ENCODE measurements around the gene ZNF512.

Gene ZNF512

GRCh38 chr2:27638037-27638637, 55.3 kb downstream of the ZNF512 start:
- no peak for DNase-seq

GRCh38 chr2:27638709-27639108, 55.9 kb downstream of the ZNF512 start:
- DNase-seq, result no peak

- DNase-seq, result no peak
These were observed 57.9 kb downstream of the ZNF512 start for GRCh38 chr2:27640722-27641245.

- DNase-seq, result no peak
These were observed 62.4 kb downstream of the ZNF512 start for GRCh38 chr2:27645197-27645596.

- DNase-seq, result no peak
These were observed 64.4 kb downstream of the ZNF512 start for GRCh38 chr2:27647289-27647688.

- no peak for DNase-seq
These were observed 64.9 kb downstream of the ZNF512 start for GRCh38 chr2:27647737-27648136.

- DNase-seq, result no peak
These were observed 68.2 kb downstream of the ZNF512 start for GRCh38 chr2:27651056-27651455.

GRCh38 chr2:27652341-27652740, 69.5 kb downstream of the ZNF512 start:
- no peak for DNase-seq

GRCh38 chr2:27652790-27653189, 69.9 kb downstream of the ZNF512 start:
- no peak for DNase-seq

- no peak for DNase-seq
These were observed 70.6 kb downstream of the ZNF512 start for GRCh38 chr2:27653397-27653796.

GRCh38 chr2:27655155-27655951, 72.5 kb downstream of the ZNF512 start:
- DNase-seq, result no peak

- DNase-seq, result no peak
These were observed 78.5 kb downstream of the ZNF512 start for GRCh38 chr2:27661371-27661770.

- peak; percentile 53 for DNase-seq
These were observed 80.7 kb downstream of the ZNF512 start, which contains the start of the genes SLC4A1AP and SUPT7L for GRCh38 chr2:27663285-27664153. Gene SLC4A1AP (plus strand): TSS chr2:27663889. CDS start chr2:27663915, 26 bp downstream. Gene SUPT7L (minus strand): TSS chr2:27663614. CDS start chr2:27662192, 1,422 bp downstream.

GRCh38 chr2:27664154-27664574, 81.3 kb downstream of the ZNF512 start:
- DNase-seq, result no peak

GRCh38 chr2:27664622-27665363, 82.0 kb downstream of the ZNF512 start:
- no peak for DNase-seq

- no peak for DNase-seq
These were observed 84.6 kb downstream of the ZNF512 start for GRCh38 chr2:27667446-27667845.

- no peak for DNase-seq
These were observed 88.4 kb downstream of the ZNF512 start for GRCh38 chr2:27671235-27671634.

Measured in GOT3 (cell line).